Measurements from ENCODE around the gene CIITA. TPM values are rescaled to one million over a fixed set of nuclear protein-coding genes. Genes with fewer than 3 reads are reported as not detected.

The CIITA gene
- total and polyA plus RNA-seq, 9 of the 15 experiments (the other 6 are each of a cell fraction or from before 2014, with no cell fraction given) = 0.01 to 0.20 (median 0.11) TPM; not detected in 4

- TF ChIP-seq CCAR2 (IDR thresholded peaks at IDR 0.05; ENCODE audit: low read depth, low read length) (no peak), RBM25 (IDR thresholded peaks at IDR 0.05; ENCODE audit: low read depth, low read length, severe bottlenecking) (no peak), POLR2AphosphoS5 (IDR thresholded peaks at IDR 0.05; ENCODE audit: control insufficient read depth, insufficient read depth, low read depth, low read length) (peak; percentile 95), NBN (IDR thresholded peaks at IDR 0.05; ENCODE audit: low read depth) (peak; percentile 98), NFIX (CRISPR knock-in tag; IDR thresholded peaks at IDR 0.05; ENCODE audit: low read depth) (peak; percentile 68), HMBOX1 (IDR thresholded peaks at IDR 0.05) (peak; percentile 92), MTA1 (IDR thresholded peaks at IDR 0.05; ENCODE audit: borderline replicate concordance) (peak; percentile 88), KDM1A (IDR thresholded peaks at IDR 0.05) (peak; percentile 97 to 98), RB1 (IDR thresholded peaks at IDR 0.05; ENCODE audit: low read depth) (peak; percentile 47; the same call in 1 of the 2 replicates), ZNF740 (CRISPR knock-in tag; IDR thresholded peaks at IDR 0.05) (no peak), ZNF740 (tag; IDR thresholded peaks at IDR 0.05) (peak in 1 of 2 experiments; percentile 13; a peak in 1 of 4 replicates), ZNF407 (IDR thresholded peaks at IDR 0.05; ENCODE audit: low read depth) (no peak), KDM5B (IDR thresholded peaks at IDR 0.05; ENCODE audit: insufficient replicate concordance, low read depth, low read length) (no peak), ETS2 (tag; IDR thresholded peaks at IDR 0.05; ENCODE audit: borderline replicate concordance, poor library complexity, severe bottlenecking) (no peak), ZNF280B (CRISPR knock-in tag; IDR thresholded peaks at IDR 0.05) (no peak), CXXC5 (CRISPR knock-in tag; IDR thresholded peaks at IDR 0.05) (peak; percentile 83)
These were observed 95.3 kb downstream of the CIITA start (continued) for GRCh38 chr16:10972108-10972818.
